Suppressor macrophage treated with lipopolysaccharide for 1 hour (primary cell): ENCODE results near the gene CPAMD8.
A peak's percentile ranks its signal among the peaks of the same experiment; 100 is the strongest.
"Not testable (repeated sequence)": the region's sequence is repeated elsewhere in the genome, so short reads cannot be mapped to it uniquely, and the experiment has no call there.

Experiments used
- DNase-seq, 3 donors: peaks; one replicate each; pipeline ENCODE4 v3.0.0-alpha.2; 2020 to 2022

Gene CPAMD8

DNA sequence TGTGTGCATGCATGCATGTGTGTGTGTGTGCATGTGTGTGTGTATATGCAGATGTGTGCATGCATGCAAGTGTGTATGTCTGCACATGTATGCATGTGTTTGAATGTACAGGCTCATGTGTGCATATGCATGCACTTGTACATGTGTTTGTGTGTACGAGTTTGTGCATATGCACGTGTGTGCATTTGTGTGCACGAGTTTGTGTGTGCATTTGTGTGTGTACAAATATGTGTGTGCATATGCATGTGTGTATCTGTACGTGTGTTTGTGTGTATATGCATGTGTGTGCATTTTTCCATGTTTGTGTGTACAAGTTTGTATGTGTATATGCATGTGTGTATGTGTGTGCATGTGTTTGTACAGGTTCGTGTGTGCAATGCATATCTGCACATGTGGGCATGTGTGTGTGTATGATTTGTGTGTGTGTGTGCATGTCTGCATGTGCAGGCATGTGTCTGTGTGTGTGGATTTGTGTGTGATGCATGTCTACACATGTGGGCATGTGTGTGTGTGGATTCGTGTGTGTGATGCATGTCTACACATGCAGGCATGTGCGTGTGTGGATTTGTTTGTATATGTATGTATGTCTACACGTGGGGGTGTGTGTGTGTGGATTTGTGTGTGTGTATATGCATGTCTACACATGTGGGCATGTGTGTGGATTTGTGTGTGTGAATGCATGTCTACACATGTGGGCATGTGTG is 80.7 kb downstream of the CPAMD8 start:
- DNase-seq, result no peak

DNA sequence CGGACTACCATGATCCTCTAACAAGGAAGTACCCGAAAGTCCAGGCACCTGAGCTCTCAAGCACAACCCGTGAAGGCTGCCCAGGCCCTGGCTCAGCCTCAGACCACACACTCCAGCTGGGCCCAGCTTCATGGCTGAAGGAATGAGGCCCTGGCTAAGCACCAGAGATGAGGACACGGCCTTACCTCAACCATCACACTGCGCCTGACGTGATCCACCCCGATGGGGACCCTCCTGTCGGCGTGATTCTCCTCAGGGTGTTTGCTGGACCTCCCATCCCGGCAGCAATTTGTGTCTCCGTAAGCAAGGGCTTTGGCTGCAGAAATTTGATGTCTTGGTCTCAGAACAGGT is 81.3 kb downstream of the CPAMD8 start:
- no peak for DNase-seq

DNA sequence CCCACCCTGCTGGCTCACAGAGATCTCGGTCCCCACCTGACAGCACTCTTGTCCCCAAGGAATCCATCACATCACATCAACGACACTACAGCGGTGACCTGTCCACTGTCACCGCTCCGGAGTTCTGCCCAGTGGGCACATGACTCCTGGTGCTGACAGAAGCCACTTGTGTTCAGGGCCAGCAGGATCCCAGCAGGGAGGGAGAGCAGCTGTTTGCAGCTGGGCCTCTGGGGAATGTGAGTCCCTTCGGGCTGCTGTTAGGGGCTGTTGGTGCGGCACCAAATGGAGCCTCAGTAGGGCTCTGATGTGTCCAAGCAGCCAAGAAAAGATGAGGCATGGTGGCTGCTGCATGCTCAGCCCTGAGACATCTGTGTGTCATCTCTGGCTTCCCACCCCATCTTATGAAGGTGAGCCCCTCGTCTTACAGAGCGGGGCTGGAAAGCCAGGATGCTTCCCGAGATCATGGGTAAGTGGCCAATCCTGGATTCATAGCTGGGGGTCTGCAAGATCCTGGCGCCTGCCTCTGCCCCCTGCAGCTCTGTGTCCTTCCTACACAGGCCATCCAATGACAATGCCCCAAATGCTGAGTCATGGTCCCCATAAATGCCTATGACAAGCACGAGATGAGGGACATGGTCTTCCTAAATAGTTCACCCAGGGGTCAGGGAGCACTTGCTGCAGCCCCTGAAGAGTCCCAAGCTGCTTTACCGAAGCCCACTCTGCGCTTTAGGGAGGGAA is 81.8 kb downstream of the CPAMD8 start:
- no peak for DNase-seq

DNA sequence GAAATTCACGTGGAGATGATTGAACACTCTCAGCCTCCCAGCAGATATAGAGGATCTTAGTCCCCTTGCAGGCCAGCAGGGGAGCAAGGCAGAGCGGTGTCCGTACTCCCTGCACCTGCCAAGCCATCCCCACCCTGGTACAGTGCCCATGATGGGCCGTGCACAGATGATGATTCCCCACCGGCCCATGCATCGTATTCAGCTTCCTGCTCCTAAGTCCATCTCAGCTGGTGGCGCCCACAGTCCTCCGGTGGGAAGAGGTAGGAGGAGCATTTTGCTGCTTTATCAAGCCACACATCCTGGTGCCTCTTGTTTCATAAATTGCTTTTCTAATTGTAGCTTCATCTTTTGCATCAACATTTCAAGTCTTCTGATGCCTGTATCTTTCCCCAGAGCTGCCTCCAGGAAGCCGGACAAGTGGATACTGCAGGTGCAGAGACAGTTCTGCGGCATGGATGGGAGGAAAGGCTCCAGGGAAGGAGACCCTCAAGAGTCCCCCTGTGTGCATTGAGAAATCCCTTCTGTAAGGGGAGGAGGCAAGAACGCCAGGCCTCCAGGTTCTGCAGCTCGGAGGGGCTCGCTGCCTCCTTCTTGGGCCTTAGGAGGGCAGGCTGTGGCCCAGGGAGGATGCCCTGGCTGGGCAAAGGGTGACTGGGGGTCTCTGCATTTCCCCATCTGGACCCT is 82.5 kb downstream of the CPAMD8 start:
- DNase-seq, result no peak

DNA sequence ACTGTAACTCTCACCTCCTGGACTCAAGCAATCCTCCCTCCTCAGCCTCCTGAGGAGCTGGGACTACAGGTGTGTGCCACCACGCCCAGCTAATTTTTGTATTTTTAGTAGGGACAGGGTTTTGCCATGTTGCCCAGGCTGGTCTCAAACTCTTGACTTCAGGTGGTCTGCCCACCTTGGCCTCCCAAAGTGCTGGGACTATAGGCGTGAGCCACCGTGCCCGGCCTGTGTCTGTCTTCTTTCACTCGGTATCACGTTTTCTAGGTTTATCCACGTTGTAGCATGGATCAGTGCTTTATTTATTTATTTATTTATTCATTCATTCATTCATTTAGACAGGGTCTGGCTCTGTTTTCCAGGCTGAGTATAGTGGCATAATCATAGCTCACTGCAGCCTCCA is 83.5 kb downstream of the CPAMD8 start:
- not testable (repeated sequence) for DNase-seq

DNA sequence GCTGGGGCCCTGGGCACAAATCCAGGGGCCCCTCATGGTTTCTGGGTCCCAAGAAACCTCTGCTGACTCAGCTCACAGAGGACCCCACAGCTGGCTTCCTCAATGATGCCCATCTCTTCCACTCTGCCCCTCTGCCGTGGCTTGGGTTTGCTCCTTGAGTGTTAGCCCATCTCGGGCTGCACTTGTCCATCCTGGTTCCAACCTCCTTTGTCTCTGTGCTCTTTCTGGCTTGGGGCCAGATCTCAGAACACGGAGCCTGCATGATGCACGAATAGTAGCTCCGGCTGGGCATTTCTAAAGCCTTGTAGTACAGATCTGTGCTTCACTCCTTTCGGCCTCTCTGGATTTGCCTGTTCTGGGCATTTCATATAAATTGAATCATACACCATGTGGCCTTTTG is 84.0 kb downstream of the CPAMD8 start:
- DNase-seq, result no peak

DNA sequence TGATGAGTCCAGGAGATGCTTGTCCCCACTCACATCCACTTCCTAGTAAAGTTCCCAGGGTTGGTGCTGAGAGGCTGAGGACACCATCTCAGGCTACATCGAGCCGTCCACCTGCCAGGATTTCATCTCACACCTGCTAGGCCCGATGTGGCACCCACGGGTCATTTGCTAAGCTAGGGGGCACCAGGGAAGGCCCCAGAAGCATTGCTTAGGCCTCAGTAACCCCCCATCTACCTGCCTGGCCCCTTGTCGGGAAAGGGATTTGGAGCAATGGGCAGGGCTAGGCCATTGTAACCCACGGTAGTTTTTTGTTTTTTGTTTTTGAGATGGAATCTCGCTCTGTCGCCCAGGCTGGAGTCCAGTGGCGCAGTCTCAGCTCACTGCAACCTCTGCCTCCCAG is 86.0 kb downstream of the CPAMD8 start:
- no peak for DNase-seq

DNA sequence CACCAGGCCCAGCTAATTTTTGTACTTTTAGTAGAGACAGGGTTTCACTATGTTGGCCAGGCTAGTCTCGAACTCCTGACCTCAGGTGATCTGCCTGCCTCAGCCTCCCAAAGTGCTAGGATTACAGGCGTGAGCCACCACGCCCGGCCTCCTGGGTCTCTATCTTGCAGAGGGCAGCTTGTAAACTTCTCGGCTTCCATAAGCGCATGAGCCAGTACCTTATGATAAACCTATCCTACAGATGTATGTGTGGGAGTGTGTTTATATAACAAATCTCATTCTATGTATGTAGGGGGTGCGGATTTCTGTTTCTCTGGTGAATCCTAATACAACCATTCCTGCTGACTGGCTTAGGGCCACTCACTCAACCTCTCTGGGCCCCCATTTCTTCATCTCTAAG is 86.5 kb downstream of the CPAMD8 start:
- DNase-seq, result not testable (repeated sequence)

DNA sequence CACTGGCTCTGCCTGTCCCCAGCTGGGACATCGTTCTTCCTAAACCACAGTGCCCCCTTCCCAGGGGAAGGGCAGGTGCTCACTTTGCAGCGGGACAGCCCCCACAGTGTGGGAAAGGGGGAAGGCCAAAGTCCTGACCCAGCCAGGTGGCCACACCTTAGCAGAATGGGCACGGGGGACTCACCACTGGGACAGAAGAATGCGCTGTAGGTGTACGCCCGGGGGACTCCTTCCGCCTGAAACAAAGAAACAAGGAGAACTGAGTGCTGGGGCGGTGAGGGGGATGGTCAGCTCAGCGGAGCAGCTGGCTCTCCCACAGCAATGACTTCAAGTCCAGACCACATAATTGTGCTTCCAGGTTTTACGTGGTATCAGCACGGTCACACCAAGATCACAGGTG is 88.4 kb downstream of the CPAMD8 start:
- DNase-seq, result no peak

DNA sequence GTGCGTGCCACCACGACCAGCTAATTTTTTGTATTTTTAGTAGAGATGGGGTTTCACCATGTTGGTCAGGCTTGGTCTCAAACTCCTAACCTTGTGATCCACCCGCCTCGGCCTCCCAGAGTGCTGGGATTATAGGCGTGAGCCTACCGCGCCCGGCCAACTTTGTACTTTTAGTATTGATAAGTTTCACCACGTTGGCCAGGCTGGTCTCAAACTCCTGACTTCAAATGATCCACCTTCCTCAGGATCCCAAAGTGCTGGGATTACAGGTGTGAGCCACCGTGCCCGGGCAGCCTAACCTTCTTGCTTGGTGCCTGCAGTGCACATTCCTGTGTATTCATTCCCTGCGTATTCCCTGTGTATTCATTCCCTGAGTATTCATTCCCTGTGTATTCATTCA is 88.8 kb downstream of the CPAMD8 start:
- not testable (repeated sequence) for DNase-seq

DNA sequence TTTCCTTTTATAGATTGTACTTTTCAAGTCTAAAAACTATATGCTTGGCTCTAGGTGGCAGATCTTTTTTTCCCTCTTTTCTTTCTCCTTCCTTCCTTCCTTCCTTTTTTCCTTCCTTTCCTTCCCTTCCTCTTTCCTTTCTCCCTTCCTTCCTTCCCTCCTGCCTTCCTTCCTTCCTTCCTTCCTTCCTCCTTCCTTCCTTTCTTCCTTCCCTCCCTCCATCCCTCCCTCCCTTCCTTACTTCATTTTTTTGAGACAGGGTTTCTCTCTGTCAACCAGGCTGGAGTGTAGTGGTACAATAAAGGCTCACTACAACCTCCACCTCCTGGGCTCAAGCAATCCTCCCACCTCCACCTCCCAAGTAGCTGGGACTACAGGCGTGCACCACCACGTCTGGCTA is 89.7 kb downstream of the CPAMD8 start:
- no peak for DNase-seq

DNA sequence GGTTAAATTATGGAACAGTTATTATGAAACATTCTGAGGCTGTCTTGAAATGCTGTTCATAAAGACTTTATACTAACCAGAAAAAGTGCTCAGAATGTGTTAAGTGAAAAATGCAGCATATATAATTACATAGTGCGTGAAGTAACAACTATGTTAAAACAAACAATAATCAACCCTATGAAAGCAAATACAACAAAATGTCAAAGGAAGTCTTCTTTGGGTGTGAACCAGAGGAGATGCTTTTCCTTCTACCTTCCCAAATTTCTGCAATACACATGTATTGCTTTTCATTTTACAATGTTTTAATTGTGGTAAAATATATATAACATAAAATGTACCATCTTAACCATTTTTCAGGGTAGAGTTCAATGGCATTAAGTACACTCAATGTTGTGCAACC is 92.1 kb downstream of the CPAMD8 start:
- DNase-seq, result no peak

DNA sequence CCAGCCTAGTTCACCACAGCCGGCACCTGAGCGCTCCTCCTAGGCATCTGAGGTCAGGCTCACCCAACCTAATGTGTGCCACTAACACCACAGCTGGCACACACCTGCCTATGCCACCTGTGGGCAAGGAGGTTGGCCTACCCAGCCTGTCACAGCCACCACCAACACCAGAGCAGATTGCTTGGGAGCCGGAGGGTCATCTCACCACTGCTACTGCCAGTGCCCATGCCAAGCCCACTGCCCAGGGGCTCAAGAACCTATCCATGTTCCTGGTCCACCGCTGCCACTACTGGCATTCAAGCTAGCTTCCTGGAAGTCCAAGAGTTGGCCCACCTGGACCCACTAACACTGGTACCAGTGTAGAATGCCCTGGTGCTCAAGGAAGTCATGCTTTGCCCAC is 95.3 kb downstream of the CPAMD8 start:
- no peak for DNase-seq

DNA sequence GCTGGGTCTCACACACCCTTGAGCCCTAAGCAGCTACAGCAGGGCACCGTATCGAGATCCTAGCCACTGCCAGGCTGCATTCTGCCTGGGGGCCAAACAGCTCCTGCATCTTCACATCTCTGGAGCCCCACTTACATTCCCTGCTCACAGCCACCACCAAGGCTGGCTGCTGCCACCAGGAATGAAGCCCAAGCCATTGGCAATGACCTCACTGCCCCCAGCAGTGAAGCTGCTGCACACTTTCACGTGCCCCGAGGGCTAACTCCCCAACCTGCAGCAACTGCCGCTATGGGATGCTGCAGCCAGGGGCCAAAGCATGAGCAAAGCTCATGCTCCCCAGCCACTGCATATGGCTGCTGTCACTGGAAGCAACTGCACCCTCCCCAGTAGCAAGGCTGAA is 95.9 kb downstream of the CPAMD8 start:
- DNase-seq, result no peak

DNA sequence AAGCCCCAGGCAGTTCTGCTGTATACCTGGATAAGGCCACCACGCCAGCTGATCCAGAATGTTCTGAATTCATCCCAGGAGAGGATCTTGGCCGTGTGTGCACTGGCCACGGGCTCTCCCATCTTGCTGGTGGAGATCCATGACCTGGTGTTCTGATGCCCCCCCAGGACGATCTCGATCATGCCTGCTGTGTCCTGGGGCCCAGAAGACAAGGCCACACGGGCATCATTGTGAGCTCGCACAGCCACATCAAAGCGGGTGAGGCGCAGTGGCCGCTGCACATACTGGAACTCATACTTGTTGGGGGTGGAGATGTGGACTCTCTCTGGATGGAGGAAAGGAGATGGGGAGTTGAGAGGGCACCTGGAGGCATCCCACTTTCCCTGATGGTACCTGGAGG is 97.7 kb downstream of the CPAMD8 start:
- DNase-seq, result no peak

DNA sequence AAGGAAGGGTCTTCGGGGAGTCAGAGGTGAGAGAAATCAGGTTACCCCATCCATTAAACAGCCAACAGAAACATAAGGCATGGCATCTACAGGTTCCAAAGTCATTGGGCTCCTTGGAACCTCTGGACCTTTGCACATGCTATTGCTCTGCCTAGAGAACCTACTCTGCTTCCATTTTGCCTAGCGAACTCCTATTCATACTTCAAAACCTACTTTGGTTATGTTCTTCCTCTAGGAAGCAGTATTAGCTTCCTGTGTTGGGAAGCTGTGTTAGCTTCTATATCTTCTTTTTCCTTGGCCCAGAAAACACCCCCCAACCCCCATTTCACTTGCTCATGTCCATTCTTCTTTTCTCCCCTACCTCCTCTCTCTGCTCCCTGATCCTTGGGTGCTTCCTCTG is 98.3 kb downstream of the CPAMD8 start:
- no peak for DNase-seq

DNA sequence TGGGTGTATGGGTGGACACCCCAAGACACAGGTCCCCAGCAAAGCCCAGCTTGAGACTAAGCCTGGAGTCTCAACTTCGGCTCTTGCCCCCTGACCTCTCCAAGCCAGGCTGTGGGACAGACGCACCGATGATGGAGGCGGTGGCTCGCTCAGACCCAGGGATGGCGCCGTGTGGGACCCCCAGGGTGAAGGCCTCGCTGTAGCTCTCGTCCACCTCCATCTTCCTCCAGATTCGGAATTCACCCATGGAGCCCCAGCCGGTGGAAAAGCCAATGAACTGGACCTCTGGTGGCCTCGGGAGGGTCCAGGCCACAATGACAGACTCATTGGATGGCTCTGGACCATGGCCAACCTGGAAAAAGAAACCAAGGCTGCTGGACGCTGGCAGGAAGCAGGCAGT is 98.7 kb downstream of the CPAMD8 start:
- no peak for DNase-seq

DNA sequence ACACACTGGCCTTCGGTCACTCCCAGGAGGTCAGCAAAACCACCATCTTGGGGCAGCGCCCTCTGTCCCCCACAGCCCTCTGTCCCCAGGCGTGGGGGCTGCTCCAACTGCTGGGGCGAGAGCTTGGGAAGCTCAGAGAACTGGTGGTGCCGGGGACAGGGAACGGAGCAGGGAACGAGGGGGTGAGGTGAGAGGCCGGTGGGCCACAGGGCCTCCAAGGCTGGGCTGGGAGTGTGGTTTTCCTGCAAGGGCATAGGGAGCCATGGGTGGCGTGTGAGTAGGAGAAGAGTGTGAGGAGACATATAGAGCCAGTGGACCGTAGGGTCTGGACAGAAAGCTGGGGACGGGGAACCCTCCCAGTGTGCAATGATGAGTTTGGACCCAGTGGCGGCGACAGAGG is 103.7 kb downstream of the CPAMD8 start:
- DNase-seq, result no peak

DNA sequence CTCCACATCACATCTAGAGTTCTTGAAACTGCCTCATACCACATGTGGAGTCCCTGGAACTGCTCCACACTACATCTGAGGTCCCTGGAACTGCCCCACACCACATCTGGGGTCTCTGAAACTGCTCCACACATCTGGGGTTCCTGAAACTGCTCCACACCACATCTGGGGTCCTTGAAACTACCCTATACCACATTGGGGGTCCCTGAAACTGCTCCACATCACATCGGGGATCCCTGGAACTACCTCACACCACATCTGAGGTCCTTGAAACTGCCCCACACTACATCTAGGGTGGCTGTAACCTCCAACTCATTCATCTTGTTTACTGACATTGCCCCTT is 104.0 kb downstream of the CPAMD8 start:
- no peak for DNase-seq

DNA sequence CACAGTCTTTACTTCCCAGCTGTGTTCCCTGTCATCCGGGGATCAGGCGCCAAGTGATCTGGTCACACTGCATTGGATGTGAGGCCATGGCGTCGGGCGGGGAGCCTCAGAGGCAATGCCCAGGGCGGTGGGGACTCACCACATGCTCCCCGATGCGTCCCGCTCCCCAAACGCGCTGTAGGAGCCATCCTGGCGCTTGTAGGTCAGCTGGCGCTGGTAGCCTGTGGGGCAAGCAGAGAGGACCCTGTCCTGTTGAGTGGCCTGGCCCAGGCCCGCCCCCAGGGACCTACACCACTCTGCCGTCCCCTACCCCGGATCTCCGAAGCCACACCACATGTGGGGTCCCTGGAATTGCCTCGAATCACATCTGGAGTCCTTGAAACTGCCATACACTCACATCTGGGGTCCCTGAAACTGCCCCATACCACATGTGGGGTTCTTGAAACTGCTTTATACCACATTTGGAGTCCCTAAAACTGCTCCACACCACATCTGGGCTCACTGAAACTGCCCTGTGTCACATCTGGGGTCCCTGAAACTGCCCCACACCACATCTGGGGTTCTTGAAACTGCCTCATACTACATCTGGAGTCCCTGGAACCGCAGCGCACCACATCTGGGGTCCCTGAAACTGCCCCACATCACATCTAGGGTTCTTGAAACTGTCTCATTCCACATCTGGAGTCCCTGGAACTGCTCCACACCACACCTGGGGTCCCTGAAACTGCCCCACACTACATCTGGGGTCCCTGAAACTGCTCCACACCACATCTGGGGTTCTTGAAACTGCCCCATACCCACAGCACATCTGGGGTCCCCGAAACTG is 104.6 kb downstream of the CPAMD8 start:
- no peak for DNase-seq

DNA sequence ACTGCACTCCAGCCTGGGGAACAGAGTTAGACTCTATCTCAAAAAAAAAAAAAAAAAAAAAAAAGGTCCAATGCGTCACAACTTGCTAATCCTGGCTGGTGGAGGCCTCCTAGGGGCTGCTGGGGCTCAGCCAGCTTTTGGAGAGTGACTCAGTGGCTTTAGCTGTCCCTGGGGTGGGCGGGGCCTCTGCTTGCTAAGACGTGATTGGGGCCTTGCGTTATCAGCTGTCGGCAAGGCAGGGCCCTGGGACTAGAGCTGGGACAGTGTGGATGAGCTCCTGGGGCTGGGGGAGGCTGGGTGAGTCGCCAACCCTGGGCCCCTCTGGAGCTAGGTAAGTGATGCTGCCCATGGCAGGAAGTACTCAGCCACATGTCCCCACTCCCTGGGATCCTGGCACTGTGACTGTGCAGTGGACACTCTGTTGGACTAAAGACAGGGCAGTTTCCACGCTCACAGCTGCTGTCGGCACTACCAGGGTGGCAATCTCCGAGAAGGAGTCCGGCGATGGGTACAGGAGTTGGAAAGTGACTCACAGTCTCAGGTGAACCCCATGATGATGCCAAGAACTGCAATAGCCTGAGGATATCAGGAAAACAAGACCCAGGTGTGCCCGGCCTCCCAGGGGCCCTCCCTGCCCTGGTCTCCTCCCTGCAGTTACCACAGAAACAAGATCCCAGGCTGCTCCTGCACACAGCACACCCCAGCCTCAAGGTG is 105.6 kb downstream of the CPAMD8 start:
- DNase-seq, result peak in 2 of 3 donors; percentile 14 to 20

DNA sequence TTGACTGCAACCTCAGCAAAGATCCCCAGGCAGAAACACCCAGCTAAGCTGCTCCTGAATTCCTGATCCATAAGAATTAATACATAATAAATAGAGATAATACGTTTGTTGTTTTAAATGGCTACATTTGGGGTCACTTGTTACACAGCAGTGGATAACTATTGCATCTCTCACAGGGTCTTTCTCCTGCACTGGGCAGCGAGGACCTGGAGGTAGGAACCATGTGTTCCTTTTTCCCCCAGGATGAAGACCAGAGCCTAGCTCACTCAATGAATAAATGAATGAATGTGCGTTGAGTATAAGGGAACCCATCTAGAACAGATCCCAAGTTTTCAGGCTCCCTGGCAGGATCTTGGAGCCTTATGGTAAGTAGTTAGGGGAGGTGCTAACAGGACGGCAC is 107.1 kb downstream of the CPAMD8 start:
- DNase-seq, result no peak

DNA sequence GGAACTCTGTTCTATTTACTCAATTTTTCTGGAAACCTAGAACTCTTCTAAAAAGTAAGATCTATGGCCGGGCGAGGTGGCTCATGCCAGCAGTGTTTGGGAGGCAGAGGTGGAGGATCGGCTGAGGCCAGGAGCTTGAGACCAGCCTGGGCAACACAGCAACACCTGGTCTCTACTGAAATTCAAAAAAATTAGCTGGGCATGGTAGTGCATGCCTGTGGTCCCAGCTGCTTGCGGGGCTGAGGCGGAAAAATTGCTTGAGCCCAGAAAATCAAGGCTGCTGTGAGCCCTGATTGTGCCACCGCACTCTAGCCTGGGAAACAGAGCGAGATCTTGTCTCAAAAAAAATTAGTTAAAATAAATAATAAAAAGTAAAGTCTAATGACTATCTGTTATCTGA is 109.2 kb downstream of the CPAMD8 start:
- DNase-seq, result no peak
